Stimulated activated CD4-positive, alpha-beta T cell treated with anti-CD3 and anti-CD28 coated beads, TNF-alpha, amount 100 ng/mL, for 4 hours (primary cell): ENCODE data around the gene ITPR2.
"Not testable (repeated sequence)": the region's sequence is repeated elsewhere in the genome, so short reads cannot be mapped to it uniquely, and the experiment has no call there.

Experiments used
- DNase-seq, 3 experiments: peaks; one replicate each; pipeline ENCODE4 v3.0.0-alpha.2; 2020; ENCODE audit warnings: low read depth in 3 of 3

ITPR2 gene

GRCh38 chr12:26631846-26632245 lies 201.1 kb downstream of the ITPR2 start:
- DNase-seq: no peak

GRCh38 chr12:26630546-26631027 lies 202.4 kb downstream of the ITPR2 start:
- DNase-seq: no peak

- no peak for DNase-seq
Observed at GRCh38 chr12:26629864-26630263, 203.1 kb downstream of the ITPR2 start.

DNA sequence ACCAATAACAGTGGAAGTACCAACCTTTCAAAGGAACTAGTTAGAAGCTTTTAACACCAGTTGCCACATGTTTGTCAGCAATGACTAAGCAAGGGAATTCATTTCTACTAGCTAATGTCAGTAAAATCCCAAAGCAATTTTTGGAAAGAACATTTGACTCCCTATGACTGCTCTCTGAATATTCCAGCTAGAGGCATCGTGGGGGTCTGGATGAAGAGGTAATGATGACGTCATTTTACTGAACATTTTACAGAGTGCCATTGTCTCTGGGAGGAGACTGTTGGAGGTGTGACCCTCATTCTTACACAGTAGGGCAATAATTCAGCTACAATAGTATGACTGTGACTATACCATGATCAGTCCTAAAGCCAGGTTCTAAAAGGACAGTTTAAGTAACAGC lies 204.8 kb downstream of the ITPR2 start:
- no peak for DNase-seq

- no peak for DNase-seq
Observed at GRCh38 chr12:26627335-26627734, 205.7 kb downstream of the ITPR2 start.

DNA sequence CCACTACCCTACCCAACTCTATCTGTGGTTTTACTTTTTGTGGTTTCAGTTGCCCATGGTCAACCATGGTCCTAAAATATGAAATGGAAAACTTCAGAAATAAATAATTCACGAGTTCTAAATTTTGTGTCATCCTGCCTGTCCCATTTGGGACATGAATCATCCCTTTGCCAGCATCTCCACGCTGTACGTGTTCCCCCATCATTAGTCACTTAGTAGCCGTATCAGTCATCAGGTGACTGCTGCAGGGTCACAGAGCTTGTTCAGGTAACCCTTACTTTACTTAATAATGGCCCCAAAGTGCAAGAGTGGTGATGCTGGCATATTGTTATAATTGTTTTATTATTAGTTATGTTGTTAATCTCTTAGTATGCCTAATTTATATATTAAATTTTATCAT lies 209.9 kb downstream of the ITPR2 start:
- DNase-seq: no peak

GRCh38 chr12:26622601-26623000 lies 210.4 kb downstream of the ITPR2 start:
- no peak for DNase-seq

- no peak for DNase-seq
Observed at GRCh38 chr12:26621932-26622331, 211.1 kb downstream of the ITPR2 start.

DNA sequence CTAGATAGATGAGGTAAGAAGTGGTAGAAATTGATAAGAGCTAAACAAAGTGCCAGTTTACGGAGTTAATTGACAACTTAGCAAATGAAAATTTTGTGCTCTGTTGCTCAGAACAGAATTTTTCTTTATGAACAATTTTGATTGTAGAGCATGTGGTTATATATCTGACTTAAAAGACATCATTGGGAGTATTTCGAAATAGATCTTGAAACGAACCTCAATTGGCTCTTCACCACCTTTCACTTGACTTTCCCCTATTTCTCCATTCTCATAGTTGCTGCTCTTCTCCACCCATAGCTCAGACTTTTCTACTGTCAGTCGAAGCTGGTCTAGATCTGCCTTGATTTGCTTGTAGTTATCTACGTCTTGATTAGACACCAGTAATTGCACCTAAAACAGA lies 212.1 kb downstream of the ITPR2 start:
- DNase-seq: no peak

DNA sequence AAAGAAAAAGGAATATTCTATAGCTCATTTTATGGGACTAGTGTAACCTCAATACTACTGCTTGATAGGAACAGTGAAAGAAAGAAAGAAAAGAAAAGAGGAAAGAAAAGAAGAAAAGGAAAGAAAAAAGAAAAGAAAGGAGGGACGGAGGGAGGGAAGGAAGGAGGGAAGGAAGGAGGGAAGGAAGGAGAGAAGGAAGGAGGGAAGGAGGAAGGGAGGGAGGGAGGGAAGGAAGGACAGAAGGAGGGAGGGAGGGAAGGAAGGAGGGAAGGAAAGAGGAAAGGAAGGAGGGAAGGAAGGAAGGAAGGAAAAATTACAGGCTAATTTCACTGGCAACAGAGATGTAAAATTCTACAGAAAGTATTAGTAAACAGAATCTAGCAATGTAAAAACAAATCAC lies 215.5 kb downstream of the ITPR2 start:
- DNase-seq: no peak

DNA sequence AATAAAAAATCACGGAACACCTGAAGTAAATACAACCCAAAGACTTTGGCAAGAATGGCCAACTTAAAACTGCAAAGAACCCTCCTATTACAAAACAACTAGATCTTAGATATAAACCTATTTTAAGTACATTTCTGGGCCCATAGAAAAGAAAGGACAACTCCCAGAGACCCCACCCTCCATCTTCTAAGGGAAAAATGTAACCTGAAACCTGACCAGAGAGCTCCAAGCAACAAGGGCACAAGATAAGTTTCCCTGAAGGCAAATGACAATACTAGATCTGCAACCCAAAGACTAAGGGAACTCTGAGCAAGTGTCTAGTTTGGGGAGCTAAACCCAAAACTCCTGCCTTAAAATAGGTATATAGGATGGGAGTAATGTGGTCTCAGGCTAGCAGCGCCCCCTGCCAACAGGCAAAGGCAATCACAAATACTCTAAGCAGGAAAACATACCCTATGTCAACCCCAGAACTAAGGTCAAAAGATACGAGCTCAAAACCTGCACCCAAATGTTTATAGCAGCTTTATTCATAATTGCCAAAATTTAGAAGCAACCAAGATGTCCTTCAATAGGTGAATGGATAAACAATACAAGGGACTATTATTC lies 218.9 kb downstream of the ITPR2 start:
- no peak for DNase-seq

GRCh38 chr12:26612203-26612602 lies 220.8 kb downstream of the ITPR2 start:
- DNase-seq: no peak

- DNase-seq: no peak
Observed at GRCh38 chr12:26611598-26611997, 221.4 kb downstream of the ITPR2 start.

- no peak for DNase-seq
Observed at GRCh38 chr12:26610774-26611173, 222.2 kb downstream of the ITPR2 start.

GRCh38 chr12:26609986-26610385 lies 223.0 kb downstream of the ITPR2 start:
- no peak for DNase-seq

DNA sequence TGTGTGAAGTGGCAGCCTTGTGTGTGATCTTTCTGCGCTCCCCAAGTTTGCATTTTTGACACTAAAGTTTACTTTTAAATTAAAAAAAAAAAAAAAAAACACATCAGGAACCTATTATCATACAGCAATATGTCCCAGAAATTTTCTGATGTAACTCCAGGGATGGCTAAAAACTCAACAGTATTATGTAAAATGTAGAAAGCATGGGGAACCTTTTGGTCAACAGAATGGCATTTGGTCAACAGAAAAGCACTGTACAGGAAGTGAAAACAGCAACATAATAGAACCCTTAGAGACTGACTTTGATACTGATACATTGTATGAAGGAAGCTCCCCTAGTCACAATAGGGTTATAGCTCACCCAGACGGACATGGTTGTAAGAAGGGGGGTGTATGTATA lies 224.3 kb downstream of the ITPR2 start:
- no peak for DNase-seq

DNA sequence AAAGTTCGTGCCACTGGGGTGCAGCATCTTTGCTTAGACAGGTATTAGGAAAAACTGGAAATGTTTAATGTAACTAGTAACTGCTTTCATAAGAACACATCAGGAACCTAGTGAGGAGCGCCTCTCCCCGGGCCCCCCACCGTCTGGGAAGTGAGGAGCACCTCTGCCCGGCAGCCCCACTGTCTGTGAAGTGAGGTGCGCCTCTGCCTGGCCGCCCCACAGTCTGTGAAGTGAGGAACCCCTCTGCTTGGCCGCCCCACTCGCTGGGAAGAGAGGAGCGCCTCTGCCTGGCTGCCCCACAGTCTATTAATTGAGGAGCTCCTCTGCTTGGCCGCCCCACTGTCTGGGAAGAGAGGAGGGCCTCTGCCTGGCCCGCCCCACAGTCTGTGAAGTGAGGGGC lies 224.7 kb downstream of the ITPR2 start:
- DNase-seq: no peak

GRCh38 chr12:26606911-26607310 lies 226.1 kb downstream of the ITPR2 start:
- no peak for DNase-seq

DNA sequence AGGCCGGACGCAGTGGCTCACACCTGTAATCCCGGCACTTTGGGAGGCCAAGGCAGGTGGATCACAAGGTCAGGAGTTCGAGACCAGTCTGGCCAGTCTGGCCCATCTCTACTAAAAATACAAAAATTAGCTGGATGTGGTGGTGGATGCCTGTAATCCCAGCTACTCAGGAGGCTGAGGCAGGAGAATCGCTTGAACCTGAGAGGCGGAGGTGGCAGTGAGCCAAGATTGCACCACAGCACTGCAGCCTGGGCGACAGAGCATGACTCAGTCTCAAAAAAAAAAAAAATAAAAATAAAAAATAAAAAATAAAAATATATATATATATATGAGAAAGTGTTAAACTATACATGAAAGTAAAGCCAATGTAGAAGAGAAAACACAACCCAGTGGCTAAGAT lies 228.2 kb downstream of the ITPR2 start:
- DNase-seq: not testable (repeated sequence)

DNA sequence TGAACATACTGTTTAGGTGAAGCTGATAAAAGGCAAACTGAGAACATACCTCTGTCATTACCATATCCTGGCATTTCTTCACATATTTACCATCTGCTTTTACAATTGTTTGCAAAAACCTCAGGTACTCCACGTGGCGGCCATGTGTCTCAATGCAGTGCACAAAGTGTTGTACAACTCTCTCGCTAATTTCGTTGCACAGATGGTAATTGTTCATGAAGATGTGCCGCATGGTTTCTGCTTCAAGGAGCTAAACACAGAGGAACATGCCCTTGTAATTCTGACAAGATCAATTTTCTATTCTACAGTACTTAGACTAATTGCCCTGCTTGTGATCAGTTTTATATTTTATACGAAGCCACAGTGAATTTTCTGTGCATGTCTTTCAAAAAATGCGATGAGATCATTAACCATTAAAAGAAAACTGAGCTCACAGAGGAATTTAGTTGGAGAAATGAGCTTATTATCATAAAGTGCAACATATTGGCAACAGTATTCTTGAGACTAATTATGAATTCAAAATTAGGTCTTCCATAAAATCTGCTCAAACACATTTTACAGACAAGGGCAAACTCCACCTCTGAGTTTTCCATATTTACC lies 233.8 kb downstream of the ITPR2 start:
- DNase-seq: no peak

DNA sequence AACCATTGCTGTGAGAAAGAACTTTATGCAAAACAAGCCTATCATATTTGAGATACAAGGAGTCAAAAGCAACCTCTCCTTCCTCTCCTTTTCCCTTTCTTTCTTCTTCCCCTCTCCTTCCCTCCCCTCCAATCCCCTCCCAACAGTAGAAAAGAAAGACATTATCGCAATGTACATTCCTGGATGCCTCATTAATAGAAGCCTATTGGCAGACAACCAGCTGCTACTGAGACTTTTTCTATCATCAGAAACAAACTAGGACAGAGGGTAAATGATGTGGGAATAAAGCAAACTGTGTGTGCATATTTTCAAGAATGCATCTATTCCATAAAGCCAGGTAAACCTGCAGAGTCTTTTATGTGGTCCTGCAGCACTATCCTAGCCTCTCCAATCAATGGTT lies 237.2 kb downstream of the ITPR2 start:
- no peak for DNase-seq

DNA sequence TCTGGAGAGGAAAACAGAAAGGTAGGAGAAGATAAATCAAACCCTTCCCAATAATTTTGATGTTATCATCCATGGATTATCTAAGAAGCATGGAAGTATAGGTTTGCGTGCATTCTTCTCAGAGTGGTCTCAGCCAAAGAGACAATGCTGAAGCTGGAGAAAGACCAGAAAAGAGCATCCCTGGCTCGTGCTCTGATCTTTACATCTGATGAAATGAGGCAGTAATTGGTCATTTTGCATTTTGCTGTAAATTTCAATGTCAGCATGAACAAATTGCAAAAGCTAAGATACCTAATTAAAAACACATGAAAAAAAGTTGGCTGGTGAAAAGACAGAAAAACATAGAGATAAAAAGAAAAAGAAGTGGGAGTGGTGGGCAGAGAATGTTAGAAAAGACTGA lies 252.4 kb downstream of the ITPR2 start:
- DNase-seq: no peak

- no peak for DNase-seq
Observed at GRCh38 chr12:26576266-26576665, 256.7 kb downstream of the ITPR2 start.
